SU-DHL-6 (cell line): ENCODE data around the gene TOLLIP.

Experiments
- EZH2phosphoT487 ChIP-seq: fragments of 200-600 bp; sonication (generic), shearing (Covaris generic); conservative IDR thresholded peaks from 2 replicates; pipeline ENCODE4 v1.6.1; 2018; ENCODE audit warnings: mild to moderate bottlenecking, antibody characterized with exemption, low read length, moderate library complexity, mixed read lengths
- TF ChIP-seq, protein P1 (sequence below): fragments of 200-600 bp; sonication (generic); IDR thresholded peaks from one replicate; pipeline ENCODE4 v1.5.1; 2017; ENCODE audit warnings: antibody characterized with exemption, mild to moderate bottlenecking, low read length, moderate library complexity; ENCODE audit not compliant: insufficient read depth, poor library complexity, severe bottlenecking

GRCh38 chr11:1344056-1344635 lies 34.7 kb upstream of the TOLLIP start:
- TF ChIP-seq, protein P1, sequence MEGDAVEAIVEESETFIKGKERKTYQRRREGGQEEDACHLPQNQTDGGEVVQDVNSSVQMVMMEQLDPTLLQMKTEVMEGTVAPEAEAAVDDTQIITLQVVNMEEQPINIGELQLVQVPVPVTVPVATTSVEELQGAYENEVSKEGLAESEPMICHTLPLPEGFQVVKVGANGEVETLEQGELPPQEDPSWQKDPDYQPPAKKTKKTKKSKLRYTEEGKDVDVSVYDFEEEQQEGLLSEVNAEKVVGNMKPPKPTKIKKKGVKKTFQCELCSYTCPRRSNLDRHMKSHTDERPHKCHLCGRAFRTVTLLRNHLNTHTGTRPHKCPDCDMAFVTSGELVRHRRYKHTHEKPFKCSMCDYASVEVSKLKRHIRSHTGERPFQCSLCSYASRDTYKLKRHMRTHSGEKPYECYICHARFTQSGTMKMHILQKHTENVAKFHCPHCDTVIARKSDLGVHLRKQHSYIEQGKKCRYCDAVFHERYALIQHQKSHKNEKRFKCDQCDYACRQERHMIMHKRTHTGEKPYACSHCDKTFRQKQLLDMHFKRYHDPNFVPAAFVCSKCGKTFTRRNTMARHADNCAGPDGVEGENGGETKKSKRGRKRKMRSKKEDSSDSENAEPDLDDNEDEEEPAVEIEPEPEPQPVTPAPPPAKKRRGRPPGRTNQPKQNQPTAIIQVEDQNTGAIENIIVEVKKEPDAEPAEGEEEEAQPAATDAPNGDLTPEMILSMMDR, result no peak
- TF ChIP-seq EZH2phosphoT487, result no peak
